ENCODE results near the gene HCLS1. TPM values are rescaled to one million over a fixed set of nuclear protein-coding genes. Genes with fewer than 3 reads are reported as not detected.

Gene HCLS1
- total and polyA plus RNA-seq, 2 donors (not counting 1 experiment from before 2014, with no cell fraction given): 161 to 317 TPM

GRCh38 chr3:121710347-121710746, 49.6 kb upstream of the HCLS1 start:
- 100% methylated on average over 1 of the region's 1 CpG for WGBS (ENCODE audit: insufficient coverage)
- ATAC-seq (ENCODE audit: low read depth): no peak

More at GRCh38 chr3:121710347-121710746, 49.6 kb upstream of the HCLS1 start:
- Histone ChIP-seq H4K20me1 (ENCODE audit: control insufficient read depth, insufficient read depth, low read length, poor library complexity, severe bottlenecking) (no peaks in the 10 kb centered on the region), H3K27ac (ENCODE audit: low read length in 2 of 2) (no peak overlapping the region), H2AFZ (ENCODE audit: insufficient read depth, low read depth, low read length, poor library complexity, severe bottlenecking) (no peak overlapping the region), H3K36me3 (replicated peaks in 1 of 2; ENCODE audit: control extremely low read depth in 1 of 2, control insufficient read depth in 1 of 2, extremely low read depth in 1 of 2, insufficient read depth in 2 of 2, low read length in 1 of 2) (peaks cover 9 to 23% of the 10 kb centered on the region in 2 experiments), H3K9me3 (ENCODE audit: control extremely low read depth in 1 of 3, control insufficient read depth in 2 of 3, insufficient read depth in 1 of 3, low read length in 2 of 3) (no peaks in the 10 kb centered on the region), H3K4me2 (replicated peaks; ENCODE audit: low read depth, low read length, poor library complexity, severe bottlenecking) (no peak overlapping the region), H3K79me2 (ENCODE audit: control insufficient read depth, insufficient read depth, low read length) (no peaks in the 10 kb centered on the region), H3K27me3 (replicated peaks in 1 of 4; ENCODE audit: control extremely low read depth in 1 of 4, control insufficient read depth in 3 of 4, insufficient read depth in 4 of 4, low read length in 3 of 4) (no peaks in the 10 kb centered on the region), H3K4me3 (ENCODE audit: control extremely low read depth in 1 of 5, extremely low read depth in 1 of 5, insufficient read depth in 1 of 5, low read depth in 2 of 5, low read length in 4 of 5) (no peak overlapping the region), H3K9ac (ENCODE audit: low read length) (no peak overlapping the region), H3K4me1 (ENCODE audit: control insufficient read depth in 2 of 2, insufficient read depth in 2 of 2, low read length in 2 of 2) (no peaks in the 10 kb centered on the region)
- ChIA-PET POLR2A (no interaction called here), CTCF (no interaction called here)
- Mint-ChIP-seq H3K4me3 (no peak overlapping the region), H3K9me3 (ENCODE audit: insufficient read depth) (no peaks in the 10 kb centered on the region), H3K27ac (no peak overlapping the region), H3K4me1 (no peaks in the 10 kb centered on the region), H3K27me3 (no peaks in the 10 kb centered on the region)
- DNase-seq: no peak
- intact Hi-C loops (cut with micrococcal nuclease): no loop called here
- no peak for TF ChIP-seq EZH2 (IDR thresholded peaks at IDR 0.05; ENCODE audit: borderline replicate concordance, insufficient read depth, low read depth, low read length, poor library complexity, severe bottlenecking)
- no peak for TF ChIP-seq CTCF (IDR thresholded peaks at IDR 0.05)

Measured in B cell (primary cell).